Endodermal cell (in vitro differentiated cells): ENCODE data around the gene NDUFA9. TPM values are rescaled to one million over a fixed set of nuclear protein-coding genes. Genes with fewer than 3 reads are reported as not detected.

Source experiments
- DNase-seq: peaks from one replicate; pipeline ENCODE4 v3.0.0-alpha.2; 2017
- H3K27ac ChIP-seq: 2 replicates; pipeline ENCODE4 v1.5.1; 2013; ENCODE audit warnings: mild to moderate bottlenecking, low read depth, low read length, moderate library complexity
- H3K27me3 ChIP-seq: 2 replicates; pipeline ENCODE4 v1.6.1; 2013; ENCODE audit warnings: mild to moderate bottlenecking, low read length, moderate library complexity; ENCODE audit not compliant: insufficient read depth, control insufficient read depth, poor library complexity, severe bottlenecking
- H3K36me3 ChIP-seq: 2 replicates; pipeline ENCODE4 v1.7.0; 2013; ENCODE audit warnings: mild to moderate bottlenecking, low read length, moderate library complexity; ENCODE audit not compliant: control insufficient read depth, insufficient read depth
- H3K4me1 ChIP-seq: one replicate; pipeline ENCODE4 v1.7.0; 2013; ENCODE audit warnings: low read length; ENCODE audit not compliant: control insufficient read depth, insufficient read depth
- H3K4me3 ChIP-seq: 2 replicates; pipeline ENCODE4 v1.5.1; 2013; ENCODE audit warnings: mild to moderate bottlenecking, low read length, moderate library complexity
- H3K9ac ChIP-seq: 2 replicates; pipeline ENCODE4 v1.6.1; 2013; ENCODE audit warnings: mild to moderate bottlenecking, low read length, moderate library complexity; ENCODE audit not compliant: poor library complexity, severe bottlenecking; ENCODE audit errors: extremely low read depth
- H3K9me3 ChIP-seq: 2 replicates; pipeline ENCODE4 v1.6.1; 2013; ENCODE audit warnings: mild to moderate bottlenecking, low read length, moderate library complexity; ENCODE audit not compliant: control insufficient read depth
- H3K27ac Mint-ChIP-seq: 2 replicates; pipeline ENCODE4 v1.8.0; 2020; ENCODE audit warnings: mixed read lengths
- H3K27me3 Mint-ChIP-seq: 2 replicates; pipeline ENCODE4 v1.8.0; 2021; ENCODE audit warnings: mild to moderate bottlenecking, mixed read lengths; ENCODE audit not compliant: insufficient read depth
- H3K36me3 Mint-ChIP-seq: 2 replicates; pipeline ENCODE4 v1.8.0; 2020; ENCODE audit warnings: low read depth, mixed read lengths
- H3K4me1 Mint-ChIP-seq: 2 replicates; pipeline ENCODE4 v1.8.0; 2020; ENCODE audit warnings: mixed read lengths
- H3K4me3 Mint-ChIP-seq: 2 replicates; pipeline ENCODE4 v1.8.0; 2020; ENCODE audit warnings: mild to moderate bottlenecking, moderate library complexity, mixed read lengths
- H3K9me3 Mint-ChIP-seq: 2 replicates; pipeline ENCODE4 v1.8.0; 2020; ENCODE audit warnings: mild to moderate bottlenecking, mixed read lengths
- WGBS, 2 experiments: methylation state at CpG; one replicate each; pipeline versions ENCODE4 v1.1.5 to v1.1.7; 2013; ENCODE audit warnings: missing lambda C conversion rate in 2 of 2, mixed read lengths in 1 of 2; ENCODE audit not compliant: insufficient coverage in 1 of 2, insufficient read length in 1 of 2; 5-methylcytosine and 5-hydroxymethylcytosine counted together
- total RNA-seq, 2 donors: library from RNA; stranded (reverse); fragmentation: NEBNext Ultra II Directional in 1 of 2; extraction: Animal tissue kit (Norgen Biotek cat#: 25700) in 1 of 2; gene quantifications; 2 replicates in 1 of 2; 3 replicates in 1 of 2; pipeline ENCODE4 v1.2.1, GENCODE V29; 2021
- TF ChIP-seq, protein P1 (sequence below): fragments of 200-600 bp; sonication (generic); conservative IDR thresholded peaks from 2 replicates; pipeline ENCODE4 v1.5.0; 2021; ENCODE audit warnings: antibody characterized with exemption, mild to moderate bottlenecking

NDUFA9 gene
- total RNA-seq, 2 donors from 2014 or later = 55.3 to 158 TPM

DNA sequence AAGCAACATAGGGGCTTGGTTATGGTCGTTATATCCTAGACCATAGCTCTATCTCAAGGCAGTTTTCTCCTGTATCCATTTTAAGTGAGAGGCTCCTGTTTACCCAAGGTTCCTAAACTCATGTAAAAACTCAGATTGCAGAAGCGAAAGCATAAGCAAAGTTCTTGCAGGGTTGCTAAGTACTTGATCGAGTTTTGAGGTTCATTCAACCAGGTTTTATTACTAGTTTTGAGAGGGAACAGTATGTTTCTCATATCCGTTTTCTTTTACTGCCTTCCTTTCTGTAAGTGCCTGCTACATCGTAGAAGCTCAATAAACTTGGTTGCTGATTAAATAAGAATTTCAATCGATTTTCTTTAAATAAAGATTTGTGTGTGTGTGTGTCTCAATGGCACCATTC lies 5.2 kb upstream of the NDUFA9 start:
- Mint-ChIP-seq H3K36me3 (no peaks in the 10 kb centered on the region), H3K4me1 (peaks cover 9% of the 10 kb centered on the region), H3K4me3 (no peak overlapping the region), H3K27ac (no peak overlapping the region), H3K27me3 (no peaks in the 10 kb centered on the region), H3K9me3 (no peaks in the 10 kb centered on the region)
- H3K9me3 ChIP-seq = no peaks in the 10 kb centered on the region
- DNase-seq = no peak
- 84 to 94% methylated on average over 5 to 6 of the region's 6 CpGs for WGBS, 2 experiments
- no peaks in the 10 kb centered on the region for H3K27me3 ChIP-seq
- H3K4me3 ChIP-seq = no peak overlapping the region
- no peaks in the 10 kb centered on the region for H3K36me3 ChIP-seq
- TF ChIP-seq, protein P1, sequence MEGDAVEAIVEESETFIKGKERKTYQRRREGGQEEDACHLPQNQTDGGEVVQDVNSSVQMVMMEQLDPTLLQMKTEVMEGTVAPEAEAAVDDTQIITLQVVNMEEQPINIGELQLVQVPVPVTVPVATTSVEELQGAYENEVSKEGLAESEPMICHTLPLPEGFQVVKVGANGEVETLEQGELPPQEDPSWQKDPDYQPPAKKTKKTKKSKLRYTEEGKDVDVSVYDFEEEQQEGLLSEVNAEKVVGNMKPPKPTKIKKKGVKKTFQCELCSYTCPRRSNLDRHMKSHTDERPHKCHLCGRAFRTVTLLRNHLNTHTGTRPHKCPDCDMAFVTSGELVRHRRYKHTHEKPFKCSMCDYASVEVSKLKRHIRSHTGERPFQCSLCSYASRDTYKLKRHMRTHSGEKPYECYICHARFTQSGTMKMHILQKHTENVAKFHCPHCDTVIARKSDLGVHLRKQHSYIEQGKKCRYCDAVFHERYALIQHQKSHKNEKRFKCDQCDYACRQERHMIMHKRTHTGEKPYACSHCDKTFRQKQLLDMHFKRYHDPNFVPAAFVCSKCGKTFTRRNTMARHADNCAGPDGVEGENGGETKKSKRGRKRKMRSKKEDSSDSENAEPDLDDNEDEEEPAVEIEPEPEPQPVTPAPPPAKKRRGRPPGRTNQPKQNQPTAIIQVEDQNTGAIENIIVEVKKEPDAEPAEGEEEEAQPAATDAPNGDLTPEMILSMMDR = no peak
- peaks cover 5% of the 10 kb centered on the region for H3K4me1 ChIP-seq
- no peak overlapping the region for H3K9ac ChIP-seq
- no peak overlapping the region for H3K27ac ChIP-seq

DNA sequence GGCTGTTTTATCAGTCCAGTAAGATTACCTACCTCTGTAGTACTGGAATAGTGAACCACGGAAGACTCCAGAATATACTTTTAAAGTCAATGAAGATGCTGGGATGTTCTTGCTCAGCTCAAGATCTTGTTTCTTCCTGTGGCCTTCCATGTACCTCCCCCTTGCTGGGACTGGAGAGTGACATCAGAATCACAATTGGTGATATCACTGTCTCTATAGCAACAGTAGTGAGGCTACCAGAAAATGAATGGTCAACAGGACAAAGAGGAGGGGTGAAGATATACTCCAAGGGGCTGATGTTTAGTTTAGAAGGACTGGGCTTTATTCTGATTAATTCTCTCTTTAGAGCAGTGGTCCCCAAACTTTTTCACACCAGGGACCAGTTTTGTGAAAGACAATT lies 3.9 kb upstream of the NDUFA9 start:
- H3K27ac Mint-ChIP-seq = no peak overlapping the region
- WGBS, 2 experiments = 83% methylated on average over 1 of the region's 1 CpG; no CpG with 5 or more reads in 1 of the 2 experiments
- Histone ChIP-seq H3K27me3 (no peaks in the 10 kb centered on the region), H3K27ac (no peak overlapping the region), H3K9me3 (no peaks in the 10 kb centered on the region), H3K36me3 (no peaks in the 10 kb centered on the region), H3K4me3 (no peak overlapping the region), H3K4me1 (peaks cover 5% of the 10 kb centered on the region), H3K9ac (no peak overlapping the region)
- H3K36me3 Mint-ChIP-seq = no peaks in the 10 kb centered on the region
- no peak for DNase-seq
- H3K4me1 Mint-ChIP-seq = peaks cover 15% of the 10 kb centered on the region
- H3K4me3 Mint-ChIP-seq = no peak overlapping the region
- no peaks in the 10 kb centered on the region for H3K9me3 Mint-ChIP-seq
- TF ChIP-seq, protein P1 = no peak
- no peaks in the 10 kb centered on the region for H3K27me3 Mint-ChIP-seq

DNA sequence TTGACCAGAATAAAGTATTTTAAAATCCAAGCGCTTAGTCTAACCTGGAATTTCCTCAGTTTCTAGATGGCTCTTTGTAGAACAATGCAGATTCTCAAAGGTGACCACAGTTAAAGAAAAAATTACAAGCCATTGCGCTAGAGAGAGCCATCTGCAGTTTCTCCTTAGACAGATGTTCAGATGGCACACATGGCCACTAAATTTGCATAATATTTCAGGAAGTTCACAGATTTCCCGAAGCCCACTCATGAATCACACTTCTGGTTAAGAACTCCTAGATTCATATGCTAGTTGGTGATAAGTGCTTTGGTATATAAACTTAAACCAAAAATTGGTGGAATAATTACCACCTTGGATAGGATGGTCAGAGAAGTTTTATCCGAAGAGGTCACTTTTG lies 812 bp upstream of the NDUFA9 start:
- peak overlapping the region; percentile 91 for H3K4me3 Mint-ChIP-seq
- 73 to 83% methylated on average over 4 of the region's 4 CpGs for WGBS, 2 experiments
- Histone ChIP-seq H3K9ac (no peak overlapping the region), H3K27me3 (no peaks in the 10 kb centered on the region), H3K9me3 (no peaks in the 10 kb centered on the region), H3K4me3 (peak overlapping the region; percentile 99), H3K27ac (no peak overlapping the region), H3K36me3 (no peaks in the 10 kb centered on the region), H3K4me1 (peaks cover 9% of the 10 kb centered on the region)
- DNase-seq = no peak
- TF ChIP-seq, protein P1 = no peak
- peaks cover 40% of the 10 kb centered on the region for H3K4me1 Mint-ChIP-seq
- H3K36me3 Mint-ChIP-seq = no peaks in the 10 kb centered on the region
- H3K27ac Mint-ChIP-seq = peak overlapping the region; percentile 99
- no peaks in the 10 kb centered on the region for H3K27me3 Mint-ChIP-seq
- no peaks in the 10 kb centered on the region for H3K9me3 Mint-ChIP-seq
